Stimulated activated CD8-positive, alpha-beta memory T cell treated with anti-CD3 and anti-CD28 coated beads, Interleukin-4, amount 100 ng/mL, for 24 hours (primary cell): ENCODE measurements around the gene CARD11.
"Not testable (repeated sequence)": the region's sequence is repeated elsewhere in the genome, so short reads cannot be mapped to it uniquely, and the experiment has no call there.

ENCODE experiments used
- DNase-seq: peaks from one replicate; pipeline ENCODE4 v3.0.0-alpha.2; 2020; ENCODE audit warnings: low read depth

The CARD11 gene

GRCh38 chr7:3064067-3064466, 20.4 kb upstream of the CARD11 start:
- DNase-seq, result no peak

- peak; percentile 73 for DNase-seq
Measured at GRCh38 chr7:3063016-3063753, 19.5 kb upstream of the CARD11 start.

GRCh38 chr7:3057066-3057420, 13.4 kb upstream of the CARD11 start:
- no peak for DNase-seq

- DNase-seq, result no peak
Measured at GRCh38 chr7:3056234-3057065, 12.8 kb upstream of the CARD11 start.

GRCh38 chr7:3055626-3056025, 12.0 kb upstream of the CARD11 start:
- no peak for DNase-seq

GRCh38 chr7:3042861-3043489, 692 bp downstream of the CARD11 start:
- peak; percentile 54 for DNase-seq

- DNase-seq, result no peak
Measured at GRCh38 chr7:3041986-3042675, 1.5 kb downstream of the CARD11 start.

GRCh38 chr7:3039787-3040186, 3.9 kb downstream of the CARD11 start:
- DNase-seq, result no peak

- DNase-seq, result not testable (repeated sequence)
Measured at GRCh38 chr7:3038011-3038410, 5.7 kb downstream of the CARD11 start.

GRCh38 chr7:3037259-3037658, 6.4 kb downstream of the CARD11 start:
- DNase-seq, result no peak

- DNase-seq, result no peak
Measured at GRCh38 chr7:3034591-3035150, 9.0 kb downstream of the CARD11 start.

GRCh38 chr7:3033581-3033980, 10.1 kb downstream of the CARD11 start:
- no peak for DNase-seq

GRCh38 chr7:3033136-3033535, 10.5 kb downstream of the CARD11 start:
- no peak for DNase-seq

- DNase-seq, result no peak
Measured at GRCh38 chr7:3032256-3032655, 11.4 kb downstream of the CARD11 start.

- DNase-seq, result no peak
Measured at GRCh38 chr7:3029138-3029537, 14.5 kb downstream of the CARD11 start.

GRCh38 chr7:3028758-3029093, 14.9 kb downstream of the CARD11 start:
- DNase-seq, result no peak

- peak; percentile 26 for DNase-seq
Measured at GRCh38 chr7:3028071-3028757, 15.5 kb downstream of the CARD11 start.

GRCh38 chr7:3027005-3027845, 16.4 kb downstream of the CARD11 start:
- DNase-seq, result no peak

GRCh38 chr7:3025616-3026015, 18.1 kb downstream of the CARD11 start:
- no peak for DNase-seq

GRCh38 chr7:3021825-3022224, 21.8 kb downstream of the CARD11 start:
- DNase-seq, result no peak

GRCh38 chr7:3021224-3021623, 22.4 kb downstream of the CARD11 start:
- not testable (repeated sequence) for DNase-seq
